H1 (cell line): ENCODE measurements around the gene HES5. TPM values are rescaled to one million over a fixed set of nuclear protein-coding genes. Genes with fewer than 3 reads are reported as not detected.

ENCODE experiments used
- CHD7 ChIP-seq: fragments of 300-600 bp; sonication (generic); IDR thresholded peaks from 2 replicates; pipeline ENCODE4 v1.7.1; 2012; ENCODE audit warnings: low read length, moderate library complexity, mild to moderate bottlenecking, inconsistent platforms; ENCODE audit not compliant: insufficient replicate concordance
- KDM4A ChIP-seq: IDR thresholded peaks from one replicate; pipeline ENCODE4 v1.7.1; 2012; ENCODE audit warnings: low read depth, mild to moderate bottlenecking, moderate library complexity, low read length, inconsistent platforms; ENCODE audit not compliant: severe bottlenecking
- KDM5A ChIP-seq: fragments of 200-600 bp; IDR thresholded peaks from 2 replicates; pipeline ENCODE4 v1.7.1; 2012; ENCODE audit warnings: mild to moderate bottlenecking, low read length, inconsistent platforms, mixed read lengths
- POU5F1 ChIP-seq: IDR thresholded peaks from 2 replicates; pipeline ENCODE4 v1.6.1; 2011; ENCODE audit warnings: low read depth, mild to moderate bottlenecking, low read length, moderate library complexity
- RNF2 ChIP-seq: fragments of 200-900, 300-1000 bp; sonication (generic); IDR thresholded peaks from 2 replicates; pipeline ENCODE4 v1.7.1; 2016; ENCODE audit warnings: borderline replicate concordance, low read depth, mild to moderate bottlenecking, antibody characterized with exemption, low read length; ENCODE audit not compliant: poor library complexity, severe bottlenecking; ENCODE audit errors: missing control alignments
- RXRA ChIP-seq: IDR thresholded peaks from 2 replicates; pipeline ENCODE4 v1.6.1; 2011; ENCODE audit warnings: low read depth, mild to moderate bottlenecking, low read length, moderate library complexity; ENCODE audit not compliant: insufficient read depth
- TAF1 ChIP-seq: IDR thresholded peaks from 2 replicates; pipeline ENCODE4 v1.6.1; 2011; ENCODE audit warnings: mild to moderate bottlenecking, low read depth, low read length
- polyA plus RNA-seq, 7 experiments: library from polyadenylated mRNA; depleted of rRNA in 3 of 7; stranded (reverse) in 5 of 7; unstranded in 2 of 7; fragments of >200 nt in 5 of 7; fragments of 200-250 nt in 2 of 7; gene quantifications; 1 replicate in 5 of 7; 2 replicates in 1 of 7; 4 replicates in 1 of 7; pipeline versions ENCODE4 v1.2.1 to v1.2.3, GENCODE V29; 2011 to 2013; ENCODE audit warnings: missing spikeins in 2 of 7, mixed read lengths in 2 of 7
- total RNA-seq: library from RNA; stranded (reverse); fragmentation: NEBNext Ultra II Directional; extraction: Animal tissue kit (Norgen Biotek cat#: 25700); gene quantifications from 2 replicates; pipeline ENCODE4 v1.2.1, GENCODE V29; 2021

Gene HES5
- total and polyA plus RNA-seq, 2 of the 8 experiments (the other 6 are each of a cell fraction or from before 2014, with no cell fraction given), result 0.22 TPM; not detected in 1

DNA sequence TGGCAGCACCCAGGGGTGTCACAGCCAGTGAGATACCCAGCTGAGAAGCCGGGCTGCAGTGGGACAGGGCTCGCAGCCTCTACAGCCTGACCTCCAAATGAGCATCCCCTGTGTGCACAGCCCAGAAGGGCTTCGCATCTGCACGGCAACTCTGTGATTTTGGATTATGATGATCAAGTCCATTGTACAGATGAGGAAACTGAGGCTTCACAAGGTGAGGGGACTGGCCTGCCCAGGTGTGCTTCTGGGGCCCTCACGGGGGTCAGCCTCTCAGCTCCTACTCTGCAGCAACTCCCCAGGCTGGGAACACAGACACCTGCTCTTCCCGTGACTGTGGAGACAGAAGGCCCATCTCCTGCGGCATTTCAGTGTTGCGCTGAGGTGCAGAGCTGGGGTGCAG is 8.8 kb upstream of the HES5 start (continued):
- TF ChIP-seq RNF2 (no peak), POU5F1 (no peak), KDM4A (no peak), TAF1 (no peak), CHD7 (no peak), KDM5A (no peak), RXRA (no peak)
